ENCODE data around the gene ANKHD1.

Gene ANKHD1

GRCh38 chr5:140548300-140548688 lies 146.7 kb downstream of the ANKHD1 start:
- no peak for TF ChIP-seq CTCF (IDR thresholded peaks at IDR 0.05; ENCODE audit: control insufficient read depth, insufficient read depth, low read depth, low read length, missing control alignments)

GRCh38 chr5:140548791-140549190 lies 147.2 kb downstream of the ANKHD1 start:
- no peak overlapping the region for H3K4me3 ChIP-seq (ENCODE audit: control insufficient read depth, low read depth, low read length)
- TF ChIP-seq CTCF (IDR thresholded peaks at IDR 0.05; ENCODE audit: control insufficient read depth, insufficient read depth, low read depth, low read length, missing control alignments), result no peak
- no peak for DNase-seq (ENCODE audit: low read depth)

More at GRCh38 chr5:140548300-140548688, 146.7 kb downstream of the ANKHD1 start:
- no peak for DNase-seq (ENCODE audit: low read depth)
- peak overlapping the region; percentile 44 for H3K4me3 ChIP-seq (ENCODE audit: control insufficient read depth, low read depth, low read length)

GRCh38 chr5:140549237-140550144 lies 147.9 kb downstream of the ANKHD1 start:
- no peak for TF ChIP-seq CTCF (IDR thresholded peaks at IDR 0.05; ENCODE audit: control insufficient read depth, insufficient read depth, low read depth, low read length, missing control alignments)
- H3K4me3 ChIP-seq (ENCODE audit: control insufficient read depth, low read depth, low read length), result no peak overlapping the region
- no peak for DNase-seq (ENCODE audit: low read depth)

- H3K4me3 ChIP-seq (ENCODE audit: control insufficient read depth, low read depth, low read length), result no peak overlapping the region
- DNase-seq (ENCODE audit: low read depth), result no peak
- TF ChIP-seq CTCF (IDR thresholded peaks at IDR 0.05; ENCODE audit: control insufficient read depth, insufficient read depth, low read depth, low read length, missing control alignments), result no peak
Observed at GRCh38 chr5:140550147-140551079, 148.8 kb downstream of the ANKHD1 start.

- no peak for TF ChIP-seq CTCF (IDR thresholded peaks at IDR 0.05; ENCODE audit: control insufficient read depth, insufficient read depth, low read depth, low read length, missing control alignments)
- H3K4me3 ChIP-seq (ENCODE audit: control insufficient read depth, low read depth, low read length), result no peak overlapping the region
Observed at GRCh38 chr5:140551872-140552271, 150.2 kb downstream of the ANKHD1 start.

GRCh38 chr5:140553657-140554056 lies 152.0 kb downstream of the ANKHD1 start:
- no peak overlapping the region for H3K4me3 ChIP-seq (ENCODE audit: control insufficient read depth, low read depth, low read length)
- TF ChIP-seq CTCF (IDR thresholded peaks at IDR 0.05; ENCODE audit: control insufficient read depth, insufficient read depth, low read depth, low read length, missing control alignments), result no peak
- no peak for DNase-seq (ENCODE audit: low read depth)

More at GRCh38 chr5:140551872-140552271, 150.2 kb downstream of the ANKHD1 start:
- DNase-seq (ENCODE audit: low read depth), result no peak

Measured in AG09309 (cell line).